Fibroblast of skin of left quadriceps (primary cell): ENCODE measurements around the gene RTN4.
A peak's percentile ranks its signal among the peaks of the same experiment; 100 is the strongest.

Experiments used
- DNase-seq, 2 experiments: peaks; one replicate each; pipeline ENCODE4 v3.0.0-alpha.2; 2013; ENCODE audit warnings: low read depth in 2 of 2

Gene RTN4

DNA sequence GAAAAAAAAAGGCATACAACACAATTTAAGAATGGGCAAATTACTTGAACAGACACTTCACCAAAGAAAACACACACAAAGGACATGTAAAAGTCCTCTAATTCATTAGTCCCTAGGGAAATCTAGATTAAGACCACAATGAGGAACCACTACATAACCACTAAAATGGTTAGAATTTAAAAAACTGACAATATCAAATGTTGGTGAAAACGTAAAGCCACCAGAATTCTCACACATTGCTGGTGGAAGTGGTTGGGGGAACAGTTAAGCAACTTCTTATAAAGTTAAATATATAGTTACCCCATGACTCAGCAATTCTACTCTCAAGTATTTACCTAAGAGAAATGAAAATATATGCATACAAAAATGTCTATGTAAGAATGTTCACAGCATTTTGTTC is 11.8 kb downstream of the RTN4 start:
- DNase-seq = no peak

DNA sequence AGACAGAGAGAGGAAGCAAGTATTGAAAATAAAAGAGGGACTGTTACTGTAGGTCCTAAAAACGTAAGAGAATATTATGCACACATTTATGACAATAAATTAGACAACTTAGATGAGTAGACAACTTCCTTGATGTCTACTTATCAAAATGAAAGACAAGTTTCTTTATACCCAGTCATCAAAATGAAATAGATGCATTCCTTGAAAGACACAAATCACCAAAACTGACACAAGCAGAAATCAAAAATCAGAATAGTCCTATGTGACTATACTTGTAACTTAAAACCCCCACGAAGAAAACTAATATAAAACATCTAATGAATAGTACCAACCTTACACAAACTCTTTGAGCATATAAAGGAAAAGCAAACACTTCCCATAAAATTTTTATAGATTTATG is 14.5 kb downstream of the RTN4 start:
- no peak for DNase-seq

- no peak for DNase-seq
These were observed 16.3 kb downstream of the RTN4 start for GRCh38 chr2:55033921-55034320.

GRCh38 chr2:55033076-55033742 is 17.0 kb downstream of the RTN4 start:
- no peak for DNase-seq

DNA sequence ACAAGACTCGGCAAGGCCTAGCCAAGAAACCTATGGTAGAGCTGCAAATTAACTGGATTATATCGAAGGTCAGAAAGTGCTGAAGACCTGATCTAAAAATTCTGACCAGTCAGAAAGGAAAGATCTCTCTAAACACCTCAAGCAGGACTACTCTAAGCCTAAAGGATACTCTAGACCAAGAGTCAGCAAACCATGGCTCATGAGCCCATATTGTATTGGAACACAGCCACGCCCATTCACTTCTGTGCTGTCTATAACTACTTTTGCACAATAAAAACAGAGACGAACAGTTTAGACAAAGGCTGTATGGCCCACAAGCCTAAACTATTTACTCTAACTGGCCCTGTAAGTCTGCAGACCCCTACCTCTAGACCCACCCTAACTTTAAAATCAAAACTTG is 18.7 kb downstream of the RTN4 start:
- no peak for DNase-seq

- no peak for DNase-seq
These were observed 19.5 kb downstream of the RTN4 start for GRCh38 chr2:55030766-55031165.

DNA sequence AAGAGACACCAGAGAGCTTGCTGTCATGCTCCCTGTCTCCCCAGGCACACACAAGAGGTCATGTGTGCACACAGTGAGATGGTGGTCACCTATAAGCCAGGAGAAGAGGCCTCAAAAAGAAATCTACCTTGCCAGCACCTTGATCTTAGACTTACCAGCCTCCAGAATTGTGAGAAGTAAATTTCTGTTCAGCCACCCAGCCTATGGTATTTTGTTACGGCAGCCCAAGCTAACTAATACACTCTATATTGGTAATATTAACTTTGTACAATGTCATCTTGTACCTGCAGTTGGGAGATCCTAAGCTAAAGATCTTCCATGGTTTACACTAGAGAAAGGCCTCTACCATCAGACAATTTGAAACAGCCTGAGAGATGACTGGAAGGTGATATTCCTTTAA is 21.2 kb downstream of the RTN4 start:
- DNase-seq = no peak

DNA sequence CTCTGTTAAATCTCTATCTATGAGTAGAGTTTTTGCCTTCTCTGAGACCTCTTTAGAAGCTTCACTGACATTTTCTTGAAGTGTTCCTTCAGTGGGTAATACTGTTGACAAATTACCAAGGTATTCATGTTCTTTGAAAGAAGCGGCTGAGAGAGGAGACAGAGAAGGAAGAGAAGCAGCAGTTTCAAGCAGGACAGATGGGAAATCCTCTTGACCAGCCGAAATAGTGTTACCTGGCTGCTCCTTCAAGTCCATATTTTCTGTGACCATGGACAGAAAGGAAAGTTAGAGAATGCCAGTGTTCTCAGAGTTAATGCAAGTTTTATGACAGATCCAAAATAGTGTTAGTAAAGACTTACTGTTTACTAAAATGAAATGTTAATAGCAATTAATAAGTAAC is 23.0 kb downstream of the RTN4 start:
- no peak for DNase-seq

DNA sequence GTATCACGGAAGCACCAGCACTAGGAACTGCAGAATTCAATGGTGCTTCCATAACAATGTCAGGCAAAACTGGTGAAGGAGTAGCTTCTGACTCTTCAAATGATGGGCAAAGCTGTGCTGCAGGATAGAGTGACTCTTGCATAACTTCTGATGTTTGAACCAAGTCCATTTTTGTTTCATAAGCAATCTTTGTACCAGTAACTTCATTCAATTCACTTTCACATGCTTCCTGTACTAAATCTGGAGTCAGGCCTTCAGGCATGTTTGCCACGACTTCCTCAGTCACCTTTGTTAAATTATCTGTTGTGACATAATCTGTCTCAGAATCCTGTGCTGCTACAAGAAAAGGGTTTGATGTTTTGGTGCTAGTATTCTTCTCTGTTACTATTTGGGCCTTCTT is 24.0 kb downstream of the RTN4 start:
- DNase-seq = no peak

DNA sequence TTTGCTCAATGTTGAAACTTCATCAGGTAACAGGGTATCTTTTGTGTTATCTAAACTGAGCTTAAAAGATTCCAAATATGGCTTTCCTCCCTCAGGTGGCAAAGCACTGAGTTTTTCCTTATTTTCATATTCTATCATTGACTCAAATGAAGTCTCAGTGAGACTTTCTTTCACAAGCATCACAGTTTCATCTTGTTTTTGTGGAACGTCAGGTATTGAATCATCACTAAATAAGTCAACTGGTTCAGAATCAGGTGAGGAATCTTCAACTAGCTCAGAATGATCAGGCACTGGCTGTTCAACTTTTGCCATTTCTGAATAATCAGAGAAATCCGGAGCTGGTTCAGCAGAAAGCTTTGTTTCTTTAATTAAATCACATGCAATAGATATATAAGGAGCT is 24.6 kb downstream of the RTN4 start:
- DNase-seq = no peak

DNA sequence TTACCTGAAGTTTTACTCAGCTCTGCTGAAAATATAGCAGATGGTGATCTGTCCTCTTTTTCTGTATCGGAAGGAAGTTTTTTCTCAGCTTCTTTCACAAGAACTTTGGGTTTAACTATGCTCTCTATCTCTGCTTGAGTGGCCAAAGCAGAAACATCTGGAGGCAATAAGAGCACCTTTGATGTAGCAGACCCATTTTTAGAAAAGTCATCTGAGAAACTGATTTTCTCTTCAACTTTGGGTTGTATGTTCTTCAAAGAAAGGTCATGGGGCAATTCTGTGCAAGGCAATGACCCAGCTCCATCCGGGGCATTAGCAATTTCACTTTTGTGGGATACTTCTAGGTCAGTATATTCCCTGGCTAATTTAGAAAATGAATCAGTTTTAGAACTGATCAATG is 25.2 kb downstream of the RTN4 start:
- no peak for DNase-seq

- no peak for DNase-seq
These were observed 27.8 kb downstream of the RTN4 start for GRCh38 chr2:55022476-55022875.

- DNase-seq = no peak
These were observed 30.6 kb downstream of the RTN4 start for GRCh38 chr2:55019526-55020258.

- no peak for DNase-seq
These were observed 31.6 kb downstream of the RTN4 start for GRCh38 chr2:55018619-55019018.

DNA sequence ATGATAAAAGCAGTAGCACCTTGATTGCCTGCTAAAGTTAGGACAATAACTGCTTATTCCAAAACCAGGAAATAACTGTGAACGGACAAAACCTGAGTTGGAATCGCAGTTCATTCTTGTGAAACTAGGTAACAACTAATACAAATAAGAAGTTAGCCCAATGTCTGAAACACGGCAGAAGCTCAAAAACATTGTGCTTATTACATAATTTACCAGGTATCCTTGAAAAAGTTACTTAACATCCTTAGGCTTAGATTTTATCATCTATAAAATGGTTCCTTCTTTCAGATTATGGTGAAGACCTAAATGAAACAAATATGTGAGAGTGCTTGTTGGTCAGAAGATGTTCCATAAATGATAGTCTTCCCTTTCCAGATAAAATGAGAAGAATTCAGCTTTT is 32.4 kb downstream of the RTN4 start:
- no peak for DNase-seq

GRCh38 chr2:55017428-55017827 is 32.8 kb downstream of the RTN4 start:
- no peak for DNase-seq

- DNase-seq = peak; percentile 57
These were observed 35.0 kb downstream of the RTN4 start for GRCh38 chr2:55014962-55015939.

GRCh38 chr2:55013936-55014335 is 36.3 kb downstream of the RTN4 start:
- no peak for DNase-seq

GRCh38 chr2:55012672-55013484 is 37.4 kb downstream of the RTN4 start:
- DNase-seq = no peak

DNA sequence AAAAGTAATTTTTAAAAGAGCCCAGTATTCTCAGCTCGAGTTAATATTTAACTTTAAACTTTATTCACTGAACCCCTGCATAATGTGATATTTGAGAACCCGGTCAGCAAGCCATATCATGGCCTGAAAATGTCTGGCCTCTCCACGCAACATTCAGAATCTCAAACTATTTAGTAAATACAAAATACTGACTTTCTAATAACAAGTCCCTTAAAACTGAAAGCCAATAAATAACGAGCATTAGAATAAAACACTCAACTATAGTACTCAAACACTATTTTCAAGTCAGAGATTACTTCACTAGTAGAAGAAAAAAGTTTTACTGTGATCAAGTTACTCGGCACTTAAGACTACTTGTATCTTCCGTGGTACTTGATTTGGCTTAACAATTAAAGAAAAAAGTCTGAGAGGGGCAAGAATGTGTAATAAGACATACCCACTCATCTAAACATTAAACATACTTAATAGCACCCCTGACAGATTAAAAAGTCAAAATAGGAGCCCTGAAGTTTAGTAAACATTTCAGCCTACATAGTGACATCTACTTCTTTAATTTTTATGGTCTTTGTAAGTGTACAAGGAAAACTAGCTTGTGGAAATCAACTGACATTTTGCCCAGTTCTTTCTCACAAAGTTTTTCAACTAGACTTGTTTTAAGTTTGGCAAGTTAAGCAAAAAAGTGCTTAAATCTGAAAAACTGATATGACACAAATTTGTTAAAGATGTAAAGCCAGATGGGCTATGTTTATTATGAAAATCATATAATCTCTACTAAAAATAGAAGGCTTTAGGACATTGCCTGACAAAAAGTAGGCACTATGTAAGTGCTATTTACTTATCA is 38.2 kb downstream of the RTN4 start:
- DNase-seq = no peak

- no peak for DNase-seq
These were observed 39.3 kb downstream of the RTN4 start for GRCh38 chr2:55010915-55011314.
